Measurements from ENCODE around the gene CUX1. TPM values are rescaled to one million over a fixed set of nuclear protein-coding genes. Genes with fewer than 3 reads are reported as not detected.
"Not testable (repeated sequence)": the region's sequence is repeated elsewhere in the genome, so short reads cannot be mapped to it uniquely, and the experiment has no call there.

CUX1 gene
- total and polyA plus RNA-seq, 12 donors: 34.5 to 176 (median 145) TPM

- no peak for TF ChIP-seq CTCF (IDR thresholded peaks at IDR 0.05)
- DNase-seq (no peak), ATAC-seq (no peak)
- Histone ChIP-seq H3K27ac (peak overlapping the region in 9 of 10 donors; percentile 33 to 87 (median 71)), H3K9me3 (peaks cover 0 to 7% (median 0%) of the 10 kb centered on the region in 11 donors), H3K27me3 (no peaks in the 10 kb centered on the region), H3K36me3 (no peaks in the 10 kb centered on the region), H3K4me1 (peaks cover 5 to 48% (median 30%) of the 10 kb centered on the region in 9 donors), H3K4me3 (peak overlapping the region in 4 of 10 donors; percentile 0 to 27 (median 10))
- intact Hi-C loops (cut with DNase I): loop anchor here in 1 of 10 donors (5.0 kb wide), 1 partner anchor 40 kb away; no protein-coding TSS in a partner anchor
- WGBS, 2 donors: 84 to 90% methylated on average over 6 of the region's 6 CpGs
Measured at GRCh38 chr7:101927389-101927788, 110.0 kb downstream of the CUX1 start.

DNA sequence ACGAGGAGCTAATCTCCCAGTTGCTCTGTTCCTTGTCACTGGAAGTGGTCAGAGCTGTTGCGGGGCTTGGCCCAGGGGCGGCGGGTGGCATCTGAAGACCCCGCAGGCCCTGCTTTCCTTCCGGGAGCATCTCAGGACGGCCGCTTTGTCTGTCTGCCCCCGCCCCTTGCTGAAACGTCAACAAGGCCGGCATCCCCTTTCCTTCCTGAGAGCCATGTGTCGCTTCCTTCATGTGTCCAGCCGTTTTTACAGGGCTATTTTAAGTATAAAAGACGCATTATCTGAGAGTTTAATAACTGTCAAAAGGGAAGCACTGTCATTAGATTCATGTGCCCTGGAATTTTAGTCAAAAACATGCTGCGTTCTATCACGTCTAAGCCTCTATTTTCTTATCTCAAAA, 110.4 kb downstream of the CUX1 start:
- H3K4me3 ChIP-seq: peak overlapping the region in 4 of 10 donors; percentile 0 to 27 (median 10)
- H3K4me1 ChIP-seq: peaks cover 5 to 44% (median 27%) of the 10 kb centered on the region in 9 donors
- TF ChIP-seq CTCF (IDR thresholded peaks at IDR 0.05): no peak
- DNase-seq (peak in 1 of 2 donors; percentile 64), ATAC-seq (peak in 7 of 8 donors; percentile 18 to 62 (median 53))
- no peaks in the 10 kb centered on the region for H3K27me3 ChIP-seq
- H3K9me3 ChIP-seq: peaks cover 0 to 7% (median 0%) of the 10 kb centered on the region in 11 donors
- H3K27ac ChIP-seq: peak overlapping the region in 9 of 10 donors; percentile 33 to 87 (median 71)
- WGBS, 2 donors: 18 to 29% methylated on average over 16 of the region's 16 CpGs
- intact Hi-C loops (cut with DNase I): loop anchor here in 1 of 10 donors (5.0 kb wide), 1 partner anchor 41 kb away; no protein-coding TSS in a partner anchor
- H3K36me3 ChIP-seq: no peaks in the 10 kb centered on the region

- peaks cover 0 to 7% (median 0%) of the 10 kb centered on the region in 11 donors for H3K9me3 ChIP-seq
- H3K36me3 ChIP-seq: no peaks in the 10 kb centered on the region
- no peak overlapping the region for H3K4me3 ChIP-seq
- H3K4me1 ChIP-seq: peaks cover 0 to 40% (median 29%) of the 10 kb centered on the region in 9 donors
- no peaks in the 10 kb centered on the region for H3K27me3 ChIP-seq
- DNase-seq (no peak), ATAC-seq (no peak)
- peak overlapping the region in 4 of 10 donors; percentile 34 to 69 (median 44) for H3K27ac ChIP-seq
- 76 to 84% methylated on average over 4 of the region's 4 CpGs for WGBS, 2 donors
- intact Hi-C loops (cut with DNase I): loop anchor here in 1 of 10 donors (5.0 kb wide), 1 partner anchor 42 kb away; no protein-coding TSS in a partner anchor
- TF ChIP-seq CTCF (IDR thresholded peaks at IDR 0.05): no peak
Measured at GRCh38 chr7:101929256-101929655, 111.8 kb downstream of the CUX1 start.

DNA sequence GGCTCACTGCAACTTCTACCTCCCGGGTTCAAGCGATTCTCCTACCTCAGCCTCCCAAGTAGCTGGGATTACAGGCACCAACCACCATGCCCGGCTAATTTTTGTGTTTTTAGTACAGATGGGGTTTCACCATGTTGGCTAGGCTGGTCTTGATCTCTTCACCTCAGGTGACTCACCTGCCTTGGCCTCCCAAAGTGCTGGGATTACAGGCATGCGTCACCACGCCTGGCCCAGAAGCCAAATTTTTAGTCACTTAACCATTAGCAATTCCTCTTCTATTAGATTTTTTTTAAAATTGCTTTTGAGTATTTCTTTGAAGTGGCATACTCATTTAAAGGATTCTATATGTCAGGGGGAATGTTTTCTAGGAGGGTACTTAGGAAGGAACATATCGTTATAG, 112.5 kb downstream of the CUX1 start:
- intact Hi-C loops (cut with DNase I): loop anchor here in 2 of 10 donors (5.0 to 10.0 kb wide), 2 partner anchors 43 to 115 kb away; partner anchors contain the start of gene CUX1 (in 1 of the 2)
- not testable (repeated sequence) for H3K27me3 ChIP-seq, H3K4me3 ChIP-seq, DNase-seq, ATAC-seq, H3K36me3 ChIP-seq, H3K9me3 ChIP-seq
- Histone ChIP-seq H3K27ac (peak overlapping the region in 4 of 10 donors; percentile 34 to 69 (median 44)), H3K4me1 (peaks cover 4 to 41% (median 30%) of the 10 kb centered on the region in 9 donors)
- WGBS, 2 donors: 98 to 99% methylated on average over 6 of the region's 6 CpGs

GRCh38 chr7:101932083-101932482, 114.7 kb downstream of the CUX1 start:
- Histone ChIP-seq H3K36me3 (no peaks in the 10 kb centered on the region), H3K27ac (no peak overlapping the region)

More at GRCh38 chr7:101932083-101932482, 114.7 kb downstream of the CUX1 start:
- H3K4me3 ChIP-seq: no peak overlapping the region
- WGBS, 2 donors: 89% methylated on average over 14 of the region's 14 CpGs
- no peaks in the 10 kb centered on the region for H3K27me3 ChIP-seq
- no peak for ATAC-seq
- no peak for DNase-seq
- TF ChIP-seq CTCF (IDR thresholded peaks at IDR 0.05): no peak
- intact Hi-C loops (cut with DNase I): loop anchor here in 1 of 10 donors (10.0 kb wide), 1 partner anchor 117 kb away; the partner anchor contains the start of gene CUX1
- peaks cover 0 to 7% (median 0%) of the 10 kb centered on the region in 11 donors for H3K9me3 ChIP-seq
- peaks cover 20 to 62% (median 51%) of the 10 kb centered on the region in 9 donors for H3K4me1 ChIP-seq

Measured in heart right ventricle (tissue), 16 donors.